ENCODE data around the gene RPUSD3. TPM values are rescaled to one million over a fixed set of nuclear protein-coding genes. Genes with fewer than 3 reads are reported as not detected.

Gene RPUSD3, protein sequence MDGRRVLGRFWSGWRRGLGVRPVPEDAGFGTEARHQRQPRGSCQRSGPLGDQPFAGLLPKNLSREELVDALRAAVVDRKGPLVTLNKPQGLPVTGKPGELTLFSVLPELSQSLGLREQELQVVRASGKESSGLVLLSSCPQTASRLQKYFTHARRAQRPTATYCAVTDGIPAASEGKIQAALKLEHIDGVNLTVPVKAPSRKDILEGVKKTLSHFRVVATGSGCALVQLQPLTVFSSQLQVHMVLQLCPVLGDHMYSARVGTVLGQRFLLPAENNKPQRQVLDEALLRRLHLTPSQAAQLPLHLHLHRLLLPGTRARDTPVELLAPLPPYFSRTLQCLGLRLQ
- polyA plus RNA-seq (2011; rRNA removed), result 38.9 and 47.1 TPM in 2 replicates
- polyA plus RNA-seq (2012; cell fraction: cytosol; rRNA removed), result 61.3 and 76.6 TPM in 2 replicates
- 74.5 and 81.9 TPM in 2 replicates for polyA plus RNA-seq (2012; cell fraction: nucleus; rRNA removed)
- polyA plus RNA-seq (2017; fragmentation: RNase III; extraction: RNeasy Plus Mini Kit Qiagen cat#74134 plus additional on column Dnase treatment), result 42.2 to 45.0 TPM (median 44.5 TPM) in 3 replicates
- 39.0 and 44.1 TPM in 2 replicates for polyA minus RNA-seq (2011; rRNA and poly(A)+ RNA removed)

DNA sequence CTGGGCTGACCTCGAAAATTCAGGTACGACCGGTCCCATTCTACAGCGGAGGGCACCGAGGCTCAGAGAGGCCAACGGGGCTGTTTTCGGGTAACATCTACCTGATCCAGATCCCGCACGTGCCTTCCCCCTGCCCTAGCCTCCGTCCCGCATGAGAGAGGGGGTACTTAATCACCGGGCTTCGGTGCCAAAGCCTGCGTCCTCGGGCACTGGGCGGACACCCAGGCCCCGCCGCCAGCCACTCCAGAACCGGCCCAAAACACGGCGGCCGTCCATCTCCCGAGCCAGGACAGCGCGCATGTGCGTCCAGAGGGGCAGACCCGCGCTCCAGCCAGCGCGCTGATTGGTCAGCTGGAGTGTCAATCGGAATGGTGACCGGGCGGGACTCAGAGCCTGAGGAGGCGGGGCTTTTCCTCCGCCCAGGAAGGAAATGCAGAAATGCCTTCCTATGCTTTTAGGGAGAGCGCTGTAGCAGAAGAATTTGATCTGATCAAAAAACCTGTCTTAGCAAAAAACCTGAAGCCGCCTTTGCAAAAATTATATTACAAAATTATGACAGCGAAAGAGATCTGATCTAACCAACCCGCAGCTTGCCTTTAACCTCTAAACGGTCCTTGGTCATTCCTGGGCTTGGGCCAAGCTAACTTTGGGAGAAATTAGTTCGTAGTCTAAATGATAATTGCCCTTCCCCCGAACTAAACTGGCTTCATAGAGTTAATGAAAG, at the start of gene RPUSD3:
RPUSD3 (minus strand) TSS at position 294 of the 724 bp plus-strand sequence; CDS start at position 276, 18 bp downstream.
- ChIA-PET CTCF (interaction anchor here (0.7 to 6.1 kb wide), 6 partner anchors 20 to 128 kb away, joined by 3 to 55 read pairs (median 7); partner anchors contain the start of gene CRELD1), POLR2A (interaction anchor here (0.7 to 2.3 kb wide), 6 partner anchors 40 to 103 kb away, joined by 3 to 11 read pairs (median 4); partner anchors contain the start of gene CRELD1)
- Histone ChIP-seq H3K27ac (peak within 1 kb of the TSS; percentile 85 to 89), H3K9me3 (no peaks in the 10 kb centered on the region), H3K4me1 (peaks cover 11% of the 10 kb centered on the region; the same call in 2 of the 3 replicates), H3K4me3 (peak within 1 kb of the TSS; percentile 79), H3K4me2 (peak within 1 kb of the TSS; percentile 66)
- TF ChIP-seq, protein P1, sequence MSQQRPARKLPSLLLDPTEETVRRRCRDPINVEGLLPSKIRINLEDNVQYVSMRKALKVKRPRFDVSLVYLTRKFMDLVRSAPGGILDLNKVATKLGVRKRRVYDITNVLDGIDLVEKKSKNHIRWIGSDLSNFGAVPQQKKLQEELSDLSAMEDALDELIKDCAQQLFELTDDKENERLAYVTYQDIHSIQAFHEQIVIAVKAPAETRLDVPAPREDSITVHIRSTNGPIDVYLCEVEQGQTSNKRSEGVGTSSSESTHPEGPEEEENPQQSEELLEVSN (IDR thresholded peaks at IDR 0.05; ENCODE audit: borderline replicate concordance, low read depth), result peak; percentile 46; the same call in 1 of the 2 replicates
- TF ChIP-seq, protein P2, sequence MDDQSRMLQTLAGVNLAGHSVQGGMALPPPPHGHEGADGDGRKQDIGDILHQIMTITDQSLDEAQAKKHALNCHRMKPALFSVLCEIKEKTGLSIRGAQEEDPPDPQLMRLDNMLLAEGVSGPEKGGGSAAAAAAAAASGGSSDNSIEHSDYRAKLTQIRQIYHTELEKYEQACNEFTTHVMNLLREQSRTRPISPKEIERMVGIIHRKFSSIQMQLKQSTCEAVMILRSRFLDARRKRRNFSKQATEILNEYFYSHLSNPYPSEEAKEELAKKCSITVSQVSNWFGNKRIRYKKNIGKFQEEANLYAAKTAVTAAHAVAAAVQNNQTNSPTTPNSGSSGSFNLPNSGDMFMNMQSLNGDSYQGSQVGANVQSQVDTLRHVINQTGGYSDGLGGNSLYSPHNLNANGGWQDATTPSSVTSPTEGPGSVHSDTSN (IDR thresholded peaks at IDR 0.05), result peak; percentile 99
- TF ChIP-seq ZNF302 (CRISPR knock-in tag; IDR thresholded peaks at IDR 0.05) (no peak), MYC (IDR thresholded peaks at IDR 0.05; ENCODE audit: borderline replicate concordance, low read length) (peak; percentile 52; the same call in 1 of the 2 replicates), TFCP2L1 (CRISPR knock-in tag; IDR thresholded peaks at IDR 0.05) (0 out of 2 replicates have a peak, but pooled peaks have one; percentile 46), NPAS2 (CRISPR knock-in tag; IDR thresholded peaks at IDR 0.05; ENCODE audit: borderline replicate concordance) (no peak), JUN (IDR thresholded peaks at IDR 0.05) (peak; percentile 77), BHLHE40 (IDR thresholded peaks at IDR 0.05; ENCODE audit: low read depth, low read length) (peak; percentile 52; the same call in 1 of the 2 replicates), MAFK (IDR thresholded peaks at IDR 0.05; ENCODE audit: partially characterized antibody) (no peak), POLR2A (IDR thresholded peaks at IDR 0.05; ENCODE audit: low read length) (peak; percentile 82), RAD21 (conservative IDR thresholded peaks at IDR 0.05 in 1 of 2, IDR thresholded peaks at IDR 0.05 in 1 of 2) (0 out of 5 replicates have a peak, but pooled peaks of 1 of the 2 experiments have one; percentile 14)
- TF ChIP-seq, protein P3, sequence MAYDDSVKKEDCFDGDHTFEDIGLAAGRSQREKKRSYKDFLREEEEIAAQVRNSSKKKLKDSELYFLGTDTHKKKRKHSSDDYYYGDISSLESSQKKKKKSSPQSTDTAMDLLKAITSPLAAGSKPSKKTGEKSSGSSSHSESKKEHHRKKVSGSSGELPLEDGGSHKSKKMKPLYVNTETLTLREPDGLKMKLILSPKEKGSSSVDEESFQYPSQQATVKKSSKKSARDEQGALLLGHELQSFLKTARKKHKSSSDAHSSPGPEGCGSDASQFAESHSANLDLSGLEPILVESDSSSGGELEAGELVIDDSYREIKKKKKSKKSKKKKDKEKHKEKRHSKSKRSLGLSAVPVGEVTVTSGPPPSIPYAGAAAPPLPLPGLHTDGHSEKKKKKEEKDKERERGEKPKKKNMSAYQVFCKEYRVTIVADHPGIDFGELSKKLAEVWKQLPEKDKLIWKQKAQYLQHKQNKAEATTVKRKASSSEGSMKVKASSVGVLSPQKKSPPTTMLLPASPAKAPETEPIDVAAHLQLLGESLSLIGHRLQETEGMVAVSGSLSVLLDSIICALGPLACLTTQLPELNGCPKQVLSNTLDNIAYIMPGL (CRISPR knock-in tag; IDR thresholded peaks at IDR 0.05; ENCODE audit: borderline replicate concordance), result no peak
- TF ChIP-seq, protein P4, sequence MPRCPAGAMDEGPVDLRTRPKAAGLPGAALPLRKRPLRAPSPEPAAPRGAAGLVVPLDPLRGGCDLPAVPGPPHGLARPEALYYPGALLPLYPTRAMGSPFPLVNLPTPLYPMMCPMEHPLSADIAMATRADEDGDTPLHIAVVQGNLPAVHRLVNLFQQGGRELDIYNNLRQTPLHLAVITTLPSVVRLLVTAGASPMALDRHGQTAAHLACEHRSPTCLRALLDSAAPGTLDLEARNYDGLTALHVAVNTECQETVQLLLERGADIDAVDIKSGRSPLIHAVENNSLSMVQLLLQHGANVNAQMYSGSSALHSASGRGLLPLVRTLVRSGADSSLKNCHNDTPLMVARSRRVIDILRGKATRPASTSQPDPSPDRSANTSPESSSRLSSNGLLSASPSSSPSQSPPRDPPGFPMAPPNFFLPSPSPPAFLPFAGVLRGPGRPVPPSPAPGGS (IDR thresholded peaks at IDR 0.05), result peak; percentile 67; the same call in 1 of the 3 replicates
- TF ChIP-seq, protein P5, sequence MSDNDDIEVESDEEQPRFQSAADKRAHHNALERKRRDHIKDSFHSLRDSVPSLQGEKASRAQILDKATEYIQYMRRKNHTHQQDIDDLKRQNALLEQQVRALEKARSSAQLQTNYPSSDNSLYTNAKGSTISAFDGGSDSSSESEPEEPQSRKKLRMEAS (IDR thresholded peaks at IDR 0.05), result peak; percentile 80
- DNase-seq (ENCODE audit: low read depth in 1 of 2, low spot score in 1 of 2) (peak; percentile 95 to 99), ATAC-seq (peak; percentile 95 to 98), FAIRE-seq (no peak)
- 2% methylated on average over 41 of the region's 42 CpGs for WGBS (ENCODE audit: missing lambda C conversion rate)

DNA sequence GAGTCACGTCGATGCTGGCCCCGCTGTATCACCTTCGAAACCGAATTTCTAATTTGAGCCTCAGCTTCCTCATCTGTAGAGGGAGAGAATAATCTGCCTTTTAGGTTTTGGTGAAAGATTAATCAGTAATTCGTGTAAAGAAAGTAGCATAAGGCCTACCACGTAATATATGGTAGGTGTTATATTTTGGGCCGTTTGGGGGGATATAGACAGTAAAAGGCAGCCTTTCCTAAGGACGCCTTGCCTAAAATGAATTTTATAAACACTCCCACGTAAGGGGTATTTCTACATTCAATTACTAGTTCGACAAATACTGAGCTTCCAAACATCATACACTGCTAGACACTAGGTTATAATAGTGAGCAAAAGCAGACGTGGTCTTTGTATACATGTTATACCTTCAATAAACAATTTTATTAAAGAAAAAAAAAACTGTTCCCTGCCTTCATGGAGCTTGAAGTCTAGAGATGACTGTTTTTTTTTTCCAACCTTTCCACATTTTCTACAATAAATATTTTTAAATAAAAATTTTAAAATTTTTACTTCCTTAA, 47.3 kb upstream of the RPUSD3 start:
- no peak for ATAC-seq
- no peak for DNase-seq (ENCODE audit: low read depth in 1 of 2, low spot score in 1 of 2)
- WGBS (ENCODE audit: missing lambda C conversion rate), result 9% methylated on average over 12 of the region's 12 CpGs
- POLR2A ChIA-PET, result interaction anchor here (0.7 to 2.3 kb wide), 4 partner anchors 12 to 55 kb away, joined by 3 to 8 read pairs (median 6); partner anchors contain the start of genes CRELD1 and RPUSD3
- Histone ChIP-seq H3K4me2 (peak overlapping the region; percentile 79), H3K9me3 (no peaks in the 10 kb centered on the region), H3K4me1 (peaks cover 49% of the 10 kb centered on the region), H3K27ac (peak overlapping the region; percentile 94 to 98), H3K4me3 (peak overlapping the region; percentile 81)
- CTCF ChIA-PET, result interaction anchor here (1.2 to 3.6 kb wide), 10 partner anchors 10 to 63 kb away, joined by 3 to 20 read pairs (median 5); partner anchors contain the start of genes IL17RC and IL17RE
- TF ChIP-seq POLR2AphosphoS2 (conservative IDR thresholded peaks at IDR 0.05; ENCODE audit: low read length), result no peak
- TF ChIP-seq, protein P2 (IDR thresholded peaks at IDR 0.05), result no peak
- TF ChIP-seq, protein P5 (IDR thresholded peaks at IDR 0.05), result no peak
- FAIRE-seq, result no peak
